Measurements from ENCODE around the gene SMIM24.

DNA sequence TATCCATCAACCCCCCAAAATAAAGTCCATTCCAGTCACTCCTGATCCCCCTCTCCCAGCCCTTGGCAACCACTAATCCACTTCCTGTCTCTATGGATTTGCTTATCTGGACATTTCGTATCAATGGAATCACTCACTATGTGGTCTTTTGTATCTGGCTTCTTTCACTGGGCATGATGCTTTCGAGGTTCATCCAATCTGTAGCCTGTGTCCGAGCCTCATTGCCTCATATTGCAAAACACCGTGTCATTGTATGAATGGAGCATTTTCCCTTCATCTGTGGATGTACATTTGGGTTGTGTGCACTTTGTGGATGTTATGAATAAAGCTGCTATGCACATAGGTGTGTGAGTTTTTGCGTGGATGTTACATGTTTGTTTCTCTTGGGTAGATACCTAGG lies 24.4 kb upstream of the SMIM24 start:
- TF ChIP-seq CTCF (IDR thresholded peaks at IDR 0.05; ENCODE audit: insufficient read depth, low read length, poor library complexity, severe bottlenecking) (no peak), EZH2phosphoT487 (conservative IDR thresholded peaks at IDR 0.05; ENCODE audit: low read length) (no peak)

Data from SU-DHL-6 (cell line).